ENCODE results near the gene GRIN1. TPM values are rescaled to one million over a fixed set of nuclear protein-coding genes. Genes with fewer than 3 reads are reported as not detected.

Gene GRIN1
- total and polyA plus RNA-seq, 2 of the 13 experiments (the other 11 are each of a cell fraction or from before 2014, with no cell fraction given), result 0.13 TPM; not detected in 1

GRCh38 chr9:137145731-137146526 lies 7.0 kb downstream of the GRIN1 start:
- TF ChIP-seq PBX2 (CRISPR knock-in tag; IDR thresholded peaks at IDR 0.05), result no peak
- no peak for TF ChIP-seq ZKSCAN5 (CRISPR knock-in tag; IDR thresholded peaks at IDR 0.05)
- peak; percentile 23 to 36; a peak in 2 of 4 replicates for TF ChIP-seq REST (IDR thresholded peaks at IDR 0.05; ENCODE audit: borderline replicate concordance in 1 of 2, low read depth in 1 of 2, low read length in 2 of 2)
- no peak for TF ChIP-seq MAZ (IDR thresholded peaks at IDR 0.05; ENCODE audit: borderline replicate concordance, low read depth, low read length)
- no peak for TF ChIP-seq MAZ (CRISPR knock-in tag; IDR thresholded peaks at IDR 0.05; ENCODE audit: low read depth)
- no peak for TF ChIP-seq ZNF609 (CRISPR knock-in tag; IDR thresholded peaks at IDR 0.05; ENCODE audit: borderline replicate concordance)
- TF ChIP-seq PCBP1 (IDR thresholded peaks at IDR 0.05; ENCODE audit: borderline replicate concordance, low read depth, low read length), result 0 out of 2 replicates have a peak, but pooled peaks have one; percentile 9
- TF ChIP-seq GLMP (CRISPR knock-in tag; IDR thresholded peaks at IDR 0.05; ENCODE audit: borderline replicate concordance), result no peak
- TF ChIP-seq ZNF629 (CRISPR knock-in tag; conservative IDR thresholded peaks at IDR 0.05), result no peak
- peaks cover 22 to 69% of the 10 kb centered on the region in 2 experiments for H3K27me3 ChIP-seq (ENCODE audit: control insufficient read depth in 1 of 2, insufficient read depth in 2 of 2, low read length in 2 of 2)
- H4K20me1 ChIP-seq (ENCODE audit: insufficient read depth, low read length), result no peaks in the 10 kb centered on the region
- no peak overlapping the region for H3K27ac ChIP-seq (ENCODE audit: extremely low read length, insufficient read depth, low read length)
- BruUV-seq (replicated peaks), result no TSS peak
- H3K4me1 ChIP-seq (ENCODE audit: insufficient read depth, low read length), result peaks cover 16% of the 10 kb centered on the region
- no peaks in the 10 kb centered on the region for H3K79me2 ChIP-seq (ENCODE audit: insufficient read depth, low read length)
- DNase-seq (ENCODE audit: low spot score), result no peak
- no peaks in the 10 kb centered on the region for H3K36me3 ChIP-seq (replicated peaks in 1 of 2; ENCODE audit: control insufficient read depth in 1 of 2, insufficient read depth in 2 of 2, low read length in 2 of 2)
- intact Hi-C loops (cut with micrococcal nuclease; ENCODE audit: unreplicated experiment) (no loop called here), in situ Hi-C loops (cut with HindIII; ENCODE audit: extremely low pct_ligation_motif_present, low pct_unique_long_range_greater_than_20kb) (no loop called here)
- ChIA-PET POLR2A (no interaction called here), CTCF (ENCODE audit: low intra/inter-chr PET ratio, low total read pairs) (no interaction called here)
- H3K9me3 ChIP-seq (ENCODE audit: low read length), result no peaks in the 10 kb centered on the region
- no peak overlapping the region for H3K4me2 ChIP-seq (ENCODE audit: low read depth, low read length)
- no peak overlapping the region for H3K9ac ChIP-seq (ENCODE audit: insufficient read depth, low read depth, low read length)
- no peak overlapping the region for H3K4me3 ChIP-seq (replicated peaks in 1 of 3; ENCODE audit: insufficient read depth in 1 of 3, low read depth in 2 of 3, low read length in 3 of 3)
- no peak for FAIRE-seq
- H2AFZ ChIP-seq (ENCODE audit: low read length), result no peak overlapping the region
- ATAC-seq, result no peak
- 30% methylated on average over 19 of the region's 49 CpGs for WGBS (ENCODE audit: low lambda C conversion rate)

Measured in HepG2 (cell line).